Inflammatory macrophage (primary cell): ENCODE measurements around the gene COX6A1.
"Not testable (repeated sequence)": the region's sequence is repeated elsewhere in the genome, so short reads cannot be mapped to it uniquely, and the experiment has no call there.

Experiments used
- DNase-seq, 2 donors: peaks; one replicate each; pipeline ENCODE4 v3.0.0-alpha.2; 2020 to 2022

The COX6A1 gene

DNA sequence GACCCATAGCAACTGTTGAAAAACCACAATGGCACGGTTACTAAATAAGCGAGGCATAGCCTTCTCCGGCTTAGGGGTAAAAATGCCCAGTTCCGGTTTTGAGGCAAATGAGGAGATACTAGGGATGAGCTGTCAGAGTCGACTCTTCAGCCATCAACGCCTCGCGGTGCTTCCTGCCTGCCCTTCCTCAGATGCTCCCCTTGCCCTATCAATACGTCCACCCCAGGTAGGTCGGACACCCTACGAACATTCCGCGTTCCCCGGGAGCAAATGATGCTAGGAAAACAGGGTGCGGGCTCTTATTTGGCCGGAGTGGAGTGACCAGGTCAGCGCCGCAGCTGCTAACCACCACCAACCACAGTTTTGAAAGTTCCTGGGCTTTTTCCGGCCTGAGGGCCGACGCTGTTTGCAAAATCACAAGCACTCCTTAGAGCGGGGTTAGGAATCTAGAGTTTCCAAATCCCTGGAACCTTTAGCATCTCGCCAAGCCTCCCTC is 30.5 kb downstream of the COX6A1 start:
- DNase-seq: peak; percentile 61 to 68

DNA sequence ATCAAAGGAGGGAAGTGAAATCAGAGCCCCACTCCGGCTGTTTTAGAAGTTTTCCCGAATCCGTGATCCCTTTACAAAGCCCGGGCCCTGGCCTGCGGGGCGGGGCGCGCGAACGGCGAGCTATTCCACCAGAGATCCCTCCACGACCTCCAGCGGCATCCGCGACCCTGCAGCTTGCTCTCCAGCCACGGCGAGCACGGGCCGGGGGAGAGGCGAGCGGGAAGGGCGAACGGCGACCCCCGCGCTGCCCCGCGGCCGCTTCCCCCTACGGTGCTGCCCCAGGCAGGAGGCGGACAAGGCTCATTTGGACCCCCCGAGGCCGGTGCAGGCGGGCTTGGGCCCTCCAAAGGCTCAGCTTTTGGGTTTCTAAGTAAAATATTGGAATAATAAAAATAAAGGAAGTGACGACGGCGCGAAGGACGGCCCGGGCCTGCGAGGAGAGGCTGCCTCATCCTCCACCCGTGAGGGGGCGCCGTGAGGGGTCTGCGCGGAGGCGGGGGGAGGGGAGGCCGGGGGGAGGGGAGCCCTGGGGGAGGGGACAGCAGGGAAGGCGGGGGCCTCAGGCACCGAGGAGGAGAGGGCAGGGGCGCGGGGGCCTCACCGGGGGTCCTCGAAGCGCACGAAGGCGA is 31.0 kb downstream of the COX6A1 start:
- DNase-seq: peak in 1 of 2 donors; percentile 30

GRCh38 chr12:120469450-120470149 is 31.7 kb downstream of the COX6A1 start, which contains the start of gene SRSF9:
Gene SRSF9, minus strand, starts transcription at chr12:120469748. Its CDS starts 139 bp downstream, at chr12:120469609.
- peak; percentile 97 to 98 for DNase-seq

DNA sequence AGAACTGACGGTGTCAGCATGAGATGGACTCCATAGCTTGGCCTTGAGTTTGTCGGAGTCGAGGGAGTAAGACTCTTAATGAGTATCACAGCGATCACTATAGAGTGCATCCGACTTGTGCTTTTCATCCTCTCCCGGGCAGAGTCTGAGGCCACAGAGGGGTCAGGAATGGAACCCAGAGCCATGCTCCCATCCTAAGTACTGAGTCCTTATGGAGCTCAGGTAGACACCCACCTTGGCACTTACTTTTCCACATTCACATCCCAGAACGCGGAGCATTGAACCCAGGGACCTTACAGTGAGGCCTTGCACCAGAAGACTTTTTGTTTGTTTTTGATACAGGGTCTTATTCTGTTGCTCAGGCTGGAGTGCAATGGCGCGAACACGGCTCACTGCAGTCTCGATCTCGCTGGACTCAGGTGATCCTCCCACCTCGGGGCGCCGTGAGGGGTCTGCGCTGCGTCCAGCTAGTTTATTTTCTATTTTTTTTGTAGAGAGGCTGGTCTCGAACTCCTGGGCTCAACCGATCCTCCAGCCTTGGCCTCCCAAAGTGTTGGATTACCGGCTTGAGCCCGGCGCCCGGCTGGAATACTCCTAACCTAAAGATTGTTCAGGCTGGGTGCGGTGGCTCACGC is 32.4 kb downstream of the COX6A1 start:
- no peak for DNase-seq

- DNase-seq: peak; percentile 50 to 58
Measured at GRCh38 chr12:120472521-120472920, 34.6 kb downstream of the COX6A1 start.

DNA sequence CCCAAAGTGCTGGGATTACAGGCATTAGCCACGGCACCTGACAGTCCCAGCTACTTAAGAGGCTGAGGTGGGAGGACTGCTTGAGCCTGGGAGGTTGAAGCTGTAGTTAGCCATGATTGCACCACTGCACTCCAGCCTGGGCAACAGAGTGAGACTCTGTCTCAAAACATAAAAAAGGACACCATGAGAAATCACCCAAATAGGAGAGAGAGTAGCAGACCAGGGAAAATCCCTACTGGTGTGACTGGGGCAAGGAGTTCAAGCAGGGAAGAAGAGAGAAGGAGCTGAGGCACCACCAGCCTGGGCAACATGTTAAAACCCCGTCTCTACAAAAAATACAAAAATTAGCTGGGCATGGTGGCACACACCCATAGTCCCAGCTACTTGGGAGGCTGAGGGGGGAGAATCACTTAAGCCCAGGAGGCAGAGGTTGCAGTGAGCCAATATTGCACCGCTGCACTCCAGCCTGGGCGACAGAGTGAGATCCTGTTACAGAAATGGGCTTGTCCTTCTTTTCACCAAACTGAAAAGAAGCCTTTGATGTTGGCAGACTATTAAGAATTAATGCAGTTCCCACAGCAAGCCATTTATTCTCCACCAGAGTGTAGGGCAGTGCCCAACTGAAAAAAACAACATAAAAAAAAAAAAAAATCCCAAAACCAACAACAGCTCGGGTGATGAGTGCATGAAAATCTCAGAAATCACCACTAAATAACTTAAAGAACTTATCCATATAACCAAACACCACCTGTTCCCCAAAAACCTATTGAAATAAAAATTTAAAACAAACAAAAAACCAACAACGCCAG is 36.1 kb downstream of the COX6A1 start:
- peak in 1 of 2 donors; percentile 4 for DNase-seq

DNA sequence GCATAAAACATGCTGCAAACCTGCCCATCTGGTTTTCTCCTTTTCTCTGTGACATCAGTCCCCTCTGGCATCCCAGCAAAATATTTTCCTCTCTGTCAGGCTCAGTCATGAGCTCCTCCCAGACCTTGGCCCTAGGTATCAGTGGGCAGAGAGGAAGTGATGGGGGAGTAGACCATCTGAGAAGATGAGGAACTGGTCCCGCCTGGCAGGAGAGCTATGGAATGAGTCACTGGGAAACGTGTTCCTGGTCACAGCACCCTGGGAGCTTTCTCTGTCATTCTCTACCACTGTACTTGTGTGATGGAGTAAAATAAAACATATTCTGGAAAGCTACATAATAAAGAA is 36.7 kb downstream of the COX6A1 start:
- peak; percentile 84 to 92 for DNase-seq

GRCh38 chr12:120475643-120476042 is 37.7 kb downstream of the COX6A1 start:
- no peak for DNase-seq

- no peak for DNase-seq
Measured at GRCh38 chr12:120479458-120479857, 41.5 kb downstream of the COX6A1 start.

GRCh38 chr12:120480211-120480610 is 42.3 kb downstream of the COX6A1 start:
- no peak for DNase-seq

GRCh38 chr12:120481022-120481767 is 43.3 kb downstream of the COX6A1 start:
- DNase-seq: no peak

GRCh38 chr12:120483621-120484020 is 45.7 kb downstream of the COX6A1 start:
- DNase-seq: peak; percentile 31 to 48

GRCh38 chr12:120485961-120486881 is 48.3 kb downstream of the COX6A1 start:
- DNase-seq: no peak

- not testable (repeated sequence) for DNase-seq
Measured at GRCh38 chr12:120487552-120487951, 49.6 kb downstream of the COX6A1 start.

DNA sequence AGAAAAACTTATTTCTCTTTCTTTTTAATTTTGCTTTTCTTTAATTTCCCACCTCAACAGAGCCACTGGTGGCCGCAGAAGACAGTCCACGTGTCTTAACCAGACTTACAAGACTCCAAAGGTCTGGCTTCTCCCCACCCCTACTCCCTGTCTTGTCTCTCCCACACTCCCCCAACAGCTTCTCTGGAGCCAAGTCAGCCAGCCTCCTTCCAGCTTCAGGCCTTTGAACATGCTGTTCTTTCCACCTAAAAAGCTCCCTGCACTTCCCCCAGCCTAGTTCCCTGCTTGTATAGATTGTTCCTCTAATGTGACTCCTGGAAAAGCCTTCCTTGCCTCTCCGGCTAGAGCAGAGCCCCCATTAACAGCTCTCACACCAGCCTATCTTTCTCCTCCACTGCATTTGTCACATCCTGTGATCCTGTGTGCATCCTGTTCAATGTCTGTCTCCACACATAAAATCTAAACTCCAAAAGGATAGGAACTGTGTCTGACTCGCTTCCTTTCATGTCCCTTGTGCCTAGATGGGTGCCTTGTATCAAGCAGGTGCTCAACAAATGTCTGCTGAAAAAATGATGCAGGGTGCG is 50.2 kb downstream of the COX6A1 start:
- DNase-seq: no peak

DNA sequence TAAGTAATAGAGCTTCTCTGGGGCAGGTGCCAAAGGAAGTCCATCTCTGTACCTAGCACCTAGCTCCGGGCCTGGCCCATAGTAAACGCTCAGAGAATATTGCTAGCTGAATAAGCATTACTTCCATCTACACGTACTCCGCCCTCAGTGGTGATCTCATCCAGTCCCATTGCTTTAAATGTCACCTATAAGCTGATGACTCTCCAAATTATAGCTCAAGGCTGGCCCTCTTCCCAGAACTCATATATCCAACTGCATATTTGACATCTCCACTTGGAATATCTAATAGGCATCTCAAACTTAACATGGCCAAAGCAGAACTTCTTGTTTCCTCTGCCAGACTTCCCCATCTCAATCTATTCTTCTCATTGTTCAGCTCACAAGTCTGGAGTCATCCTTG is 51.1 kb downstream of the COX6A1 start:
- no peak for DNase-seq

GRCh38 chr12:120490325-120490724 is 52.4 kb downstream of the COX6A1 start:
- no peak for DNase-seq
